ENCODE data around the gene ATAD1. TPM values are rescaled to one million over a fixed set of nuclear protein-coding genes. Genes with fewer than 3 reads are reported as not detected.

The ATAD1 gene
- total and polyA plus RNA-seq, 10 of the 15 experiments (the other 5 are each of a cell fraction or from before 2014, with no cell fraction given) = 24.7 to 59.3 (median 41.1) TPM

GRCh38 chr10:87803328-87803727 is 14.7 kb downstream of the ATAD1 start:
- intact Hi-C loops (cut with micrococcal nuclease; ENCODE audit: unreplicated experiment) = no loop called here
- POLR2A ChIA-PET = no interaction called here
- CTCF ChIA-PET = interaction anchor here (3.0 kb wide), 1 partner anchor 12 kb away, joined by 14 read pairs; no protein-coding TSS in a partner anchor

More at GRCh38 chr10:87803328-87803727, 14.7 kb downstream of the ATAD1 start:
- Histone ChIP-seq H3K9me3 (replicated peaks; ENCODE audit: control insufficient read depth, insufficient read depth, low read length) (peaks cover 8% of the 10 kb centered on the region), H3K4me1 (ENCODE audit: control insufficient read depth, insufficient read depth, low read length) (no peaks in the 10 kb centered on the region), H3K79me2 (ENCODE audit: control insufficient read depth, insufficient read depth, low read length) (peaks cover 41% of the 10 kb centered on the region), H3K27me3 (replicated peaks in 1 of 2; ENCODE audit: control insufficient read depth in 2 of 2, insufficient read depth in 2 of 2, low read length in 1 of 2) (no peaks in the 10 kb centered on the region), H3K9ac (ENCODE audit: control insufficient read depth, insufficient read depth, low read length) (no peak overlapping the region), H4K20me1 (ENCODE audit: control insufficient read depth, insufficient read depth) (no peaks in the 10 kb centered on the region), H3K4me2 (ENCODE audit: control insufficient read depth, insufficient read depth) (no peak overlapping the region), H3K27ac (ENCODE audit: control insufficient read depth, insufficient read depth) (no peak overlapping the region), H3K36me3 (ENCODE audit: control insufficient read depth in 2 of 2, insufficient read depth in 2 of 2, low read length in 1 of 2) (peaks cover 0 to 23% of the 10 kb centered on the region in 2 experiments; a peak in 3 of 4 replicates), H2AFZ (ENCODE audit: control insufficient read depth, low read depth, low read length) (no peak overlapping the region), H3K4me3 (no peak overlapping the region)
- TF ChIP-seq MYB (IDR thresholded peaks at IDR 0.05; ENCODE audit: borderline replicate concordance, low read depth, low read length) (no peak), CBFB (IDR thresholded peaks at IDR 0.05; ENCODE audit: low read depth) (no peak), SMC3 (IDR thresholded peaks at IDR 0.05; ENCODE audit: borderline replicate concordance, low read length) (no peak), ATF2 (IDR thresholded peaks at IDR 0.05; ENCODE audit: low read length) (no peak), MTA3 (IDR thresholded peaks at IDR 0.05; ENCODE audit: borderline replicate concordance, low read length) (no peak), RFX5 (IDR thresholded peaks at IDR 0.05; ENCODE audit: low read depth, low read length) (no peak), IRF5 (IDR thresholded peaks at IDR 0.05; ENCODE audit: borderline replicate concordance) (no peak), NBN (IDR thresholded peaks at IDR 0.05) (no peak), TARDBP (IDR thresholded peaks at IDR 0.05; ENCODE audit: borderline replicate concordance) (no peak), SIN3A (IDR thresholded peaks at IDR 0.05; ENCODE audit: low read depth, low read length) (no peak), YBX1 (IDR thresholded peaks at IDR 0.05) (no peak), ZZZ3 (IDR thresholded peaks at IDR 0.05; ENCODE audit: control insufficient read depth, insufficient read length, low read depth) (no peak), SKIL (IDR thresholded peaks at IDR 0.05; ENCODE audit: low read depth, poor library complexity, severe bottlenecking) (no peak), ESRRA (IDR thresholded peaks at IDR 0.05; ENCODE audit: low read length) (no peak), PAX8 (IDR thresholded peaks at IDR 0.05) (no peak), CHD1 (IDR thresholded peaks at IDR 0.05; ENCODE audit: low read depth, low read length) (no peak), ZNF217 (IDR thresholded peaks at IDR 0.05) (no peak), EGR1 (IDR thresholded peaks at IDR 0.05; ENCODE audit: borderline replicate concordance in 1 of 2, low read depth in 2 of 2, low read length in 2 of 2) (no peak), NFXL1 (IDR thresholded peaks at IDR 0.05; ENCODE audit: borderline replicate concordance) (no peak), YY1 (IDR thresholded peaks at IDR 0.05; ENCODE audit: low read depth, low read length) (no peak)
- 98% methylated on average over 4 of the region's 4 CpGs for WGBS (ENCODE audit: insufficient coverage, insufficient replicate concordance, low lambda C conversion rate, missing lambda C conversion rate)
- ChIA-PET SMC1A (ENCODE audit: uncharacterized antibody, unreplicated experiment) (interaction anchor here (1.1 to 2.9 kb wide), 3 partner anchors 11 to 28 kb away, joined by 3 to 21 read pairs (median 3); no protein-coding TSS in a partner anchor), RAD21 (ENCODE audit: unreplicated experiment) (interaction anchor here (0.6 kb wide), 1 partner anchor 1122 kb away, joined by 3 read pairs; no protein-coding TSS in a partner anchor)
- ATAC-seq (no peak), FAIRE-seq (no peak), DNase-seq (ENCODE audit: low read depth, low spot score) (no peak)
- no TSS peak for BruUV-seq (replicated peaks)
- in situ Hi-C loops (cut with MboI) = no loop called here

Data from GM12878 (cell line).